Epithelial cell of prostate (primary cell): Measurements from ENCODE around the gene EPS8.
A peak's percentile ranks its signal among the peaks of the same experiment; 100 is the strongest.

Experiments
- DNase-seq: peaks from one replicate; pipeline ENCODE4 v3.0.0-alpha.2; 2011; ENCODE audit warnings: low read depth, low spot score
- H3K27ac ChIP-seq: fragments of 450-650 bp; 2 replicates; pipeline ENCODE4 v1.5.1; 2017; ENCODE audit warnings: mild to moderate bottlenecking

The EPS8 gene

GRCh38 chr12:15789220-15790171 is at the start of gene EPS8:
EPS8 (minus strand) TSS chr12:15789388; CDS start chr12:15682951, 106,437 bp downstream.
- no peak for DNase-seq
- peak within 1 kb of the TSS; percentile 70 for H3K27ac ChIP-seq

GRCh38 chr12:15837141-15837790 is 48.1 kb upstream of the EPS8 start:
- no peak overlapping the region for H3K27ac ChIP-seq
- no peak for DNase-seq

GRCh38 chr12:15834575-15834974 is 45.4 kb upstream of the EPS8 start:
- DNase-seq: peak; percentile 5
- no peak overlapping the region for H3K27ac ChIP-seq

- no peak for DNase-seq
- H3K27ac ChIP-seq: no peak overlapping the region
Observed at GRCh38 chr12:15831315-15831978, 42.3 kb upstream of the EPS8 start.

DNA sequence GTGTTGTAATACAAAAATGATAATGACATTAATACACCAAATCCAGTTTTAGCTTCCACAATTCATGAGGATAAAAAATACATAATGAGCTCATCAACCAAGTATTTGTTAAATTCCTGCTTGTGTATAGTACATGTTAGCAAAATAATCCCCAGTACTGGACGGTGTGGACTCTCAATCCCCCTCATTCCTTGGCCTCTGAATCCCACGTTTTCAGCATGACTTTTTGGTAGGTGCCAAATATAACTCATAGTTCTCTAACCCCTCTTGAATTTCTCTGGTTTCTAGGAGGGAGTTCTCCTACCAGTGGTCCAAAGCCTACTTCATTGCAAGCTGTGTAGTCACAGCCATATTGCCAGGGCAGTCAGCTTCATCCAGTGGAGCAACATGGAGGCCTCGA is 41.4 kb upstream of the EPS8 start:
- no peak for DNase-seq

GRCh38 chr12:15829949-15830348 is 40.8 kb upstream of the EPS8 start:
- no peak for DNase-seq
- H3K27ac ChIP-seq: peak overlapping the region; percentile 49

More for the DNA sequence above, 41.4 kb upstream of the EPS8 start:
- H3K27ac ChIP-seq: peak overlapping the region; percentile 49

- no peak for DNase-seq
- no peak overlapping the region for H3K27ac ChIP-seq
Observed at GRCh38 chr12:15829255-15829654, 40.1 kb upstream of the EPS8 start.

- DNase-seq: no peak
- no peak overlapping the region for H3K27ac ChIP-seq
Observed at GRCh38 chr12:15827136-15827535, 37.9 kb upstream of the EPS8 start.

DNA sequence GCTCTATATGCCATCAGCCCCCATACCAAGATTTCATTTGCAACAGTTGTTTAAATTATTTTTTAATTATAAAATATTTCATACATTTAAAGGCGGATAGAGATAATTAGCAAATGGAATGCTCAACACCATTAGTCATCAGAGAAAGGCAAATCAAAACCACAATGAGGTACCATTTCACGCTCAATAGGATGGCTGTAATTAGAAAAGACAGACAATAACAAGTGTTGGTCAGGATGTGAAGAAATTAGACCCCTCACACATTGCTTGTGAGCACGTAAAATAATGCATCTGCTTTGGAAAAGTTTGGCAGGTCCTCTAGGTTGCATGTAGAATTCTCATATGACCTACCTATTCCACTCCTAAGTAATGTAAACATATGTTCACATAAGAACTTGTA is 35.3 kb upstream of the EPS8 start:
- no peak overlapping the region for H3K27ac ChIP-seq
- DNase-seq: no peak

GRCh38 chr12:15823360-15824128 is 34.4 kb upstream of the EPS8 start:
- H3K27ac ChIP-seq: no peak overlapping the region
- DNase-seq: no peak

GRCh38 chr12:15819644-15820437 is 30.7 kb upstream of the EPS8 start:
- DNase-seq: no peak
- no peak overlapping the region for H3K27ac ChIP-seq

- no peak overlapping the region for H3K27ac ChIP-seq
- DNase-seq: no peak
Observed at GRCh38 chr12:15818418-15818817, 29.2 kb upstream of the EPS8 start.

GRCh38 chr12:15815730-15816129 is 26.5 kb upstream of the EPS8 start:
- no peak overlapping the region for H3K27ac ChIP-seq
- DNase-seq: no peak

- no peak overlapping the region for H3K27ac ChIP-seq
- no peak for DNase-seq
Observed at GRCh38 chr12:15811214-15812127, 22.3 kb upstream of the EPS8 start.

DNA sequence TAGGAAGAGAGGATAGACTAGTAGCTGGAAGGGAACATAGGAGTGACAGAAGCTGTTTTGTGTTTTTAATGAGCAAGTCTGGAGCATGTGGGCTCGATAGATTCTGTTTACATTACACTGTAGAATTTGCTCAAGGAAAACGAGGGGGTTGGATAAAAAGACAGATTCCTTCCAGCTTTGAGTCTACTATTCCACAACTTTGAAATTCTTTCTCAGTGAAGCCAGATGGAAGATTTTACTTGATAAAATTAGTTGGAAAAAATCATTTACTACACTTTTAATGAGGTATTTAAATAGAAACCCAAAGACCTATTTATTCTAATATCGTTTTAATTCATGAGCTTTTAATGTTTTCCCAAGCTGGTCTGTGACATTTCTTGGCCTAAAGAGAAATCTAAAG is 19.5 kb upstream of the EPS8 start:
- no peak overlapping the region for H3K27ac ChIP-seq

GRCh38 chr12:15808250-15808649 is 19.1 kb upstream of the EPS8 start:
- H3K27ac ChIP-seq: no peak overlapping the region
- DNase-seq: no peak

More for the DNA sequence above, 19.5 kb upstream of the EPS8 start:
- DNase-seq: no peak

- no peak for DNase-seq
- no peak overlapping the region for H3K27ac ChIP-seq
Observed at GRCh38 chr12:15806826-15807225, 17.6 kb upstream of the EPS8 start.
